Skin epidermis (tissue), 12 donors: ENCODE measurements around the gene TMEM178A.
A peak's percentile ranks its signal among the peaks of the same experiment; 100 is the strongest.
"Not testable (repeated sequence)": the region's sequence is repeated elsewhere in the genome, so short reads cannot be mapped to it uniquely, and the experiment has no call there.

Experiments
- H3K27ac ChIP-seq, 21 experiments: fragments of 200-600 bp; sonication (generic) in 11 of 21; one replicate each; pipeline ENCODE4 v1.5.0; 2020; ENCODE audit warnings: mild to moderate bottlenecking in 3 of 21, inconsistent platforms in 2 of 21, moderate library complexity in 2 of 21
- H3K4me3 ChIP-seq, 7 experiments: fragments of 200-600 bp; sonication (generic) in 2 of 7; one replicate each; pipeline ENCODE4 v1.5.0; 2020; ENCODE audit warnings: inconsistent platforms in 2 of 7, mild to moderate bottlenecking in 2 of 7, moderate library complexity in 1 of 7

The TMEM178A gene

DNA sequence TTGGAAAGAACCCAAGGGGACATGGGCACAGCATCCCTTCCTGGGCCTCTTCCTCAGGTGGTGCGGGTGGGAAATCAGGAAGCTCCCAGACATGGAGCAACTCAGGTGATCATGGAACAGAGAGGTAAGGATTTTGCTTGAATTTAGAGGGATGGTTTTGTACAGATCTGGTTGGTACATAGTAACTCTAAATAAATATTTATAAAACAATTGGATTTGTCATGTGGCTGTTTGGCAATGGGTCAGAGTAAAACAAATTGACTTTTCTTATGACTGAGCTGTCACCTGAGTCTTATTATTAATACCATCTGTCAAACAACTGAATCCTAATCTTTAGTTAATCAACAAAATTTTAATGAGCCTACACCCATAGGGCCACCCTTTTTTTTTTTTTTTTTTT, 19.4 kb upstream of the TMEM178A start:
- Histone ChIP-seq H3K27ac (no peak overlapping the region), H3K4me3 (no peak overlapping the region)

DNA sequence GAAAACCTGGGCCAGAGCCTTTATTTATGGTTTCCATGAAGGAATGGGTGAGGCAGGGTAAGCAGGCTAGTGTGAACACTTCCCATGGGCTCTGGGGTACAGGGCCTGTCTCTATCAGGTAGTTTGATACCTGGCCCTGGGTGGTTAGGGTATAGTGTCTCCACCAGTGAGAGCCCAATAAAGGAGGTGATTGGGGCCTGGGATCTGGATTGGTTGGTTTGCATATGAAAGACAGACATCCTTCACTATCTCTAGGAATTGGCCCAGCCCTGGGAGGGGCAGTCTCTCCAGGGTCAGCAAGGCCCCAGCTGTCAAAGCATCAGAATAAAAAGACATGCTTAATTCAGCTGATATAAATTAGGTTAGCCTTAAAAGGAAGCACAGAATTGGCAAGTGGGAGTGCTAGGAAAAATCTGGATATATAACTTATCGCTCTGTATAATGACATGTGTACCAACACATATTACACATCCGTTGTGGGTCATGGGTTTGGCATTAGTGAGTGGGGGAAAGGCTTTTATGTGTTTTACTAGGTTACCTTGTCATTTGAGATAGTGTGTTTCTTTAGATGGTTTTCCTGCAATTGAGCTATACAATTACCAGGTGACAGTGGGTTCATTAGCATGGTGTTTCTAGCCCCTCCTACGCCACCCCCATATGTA, 18.5 kb upstream of the TMEM178A start:
- H3K4me3 ChIP-seq = no peak overlapping the region
- H3K27ac ChIP-seq = no peak overlapping the region

DNA sequence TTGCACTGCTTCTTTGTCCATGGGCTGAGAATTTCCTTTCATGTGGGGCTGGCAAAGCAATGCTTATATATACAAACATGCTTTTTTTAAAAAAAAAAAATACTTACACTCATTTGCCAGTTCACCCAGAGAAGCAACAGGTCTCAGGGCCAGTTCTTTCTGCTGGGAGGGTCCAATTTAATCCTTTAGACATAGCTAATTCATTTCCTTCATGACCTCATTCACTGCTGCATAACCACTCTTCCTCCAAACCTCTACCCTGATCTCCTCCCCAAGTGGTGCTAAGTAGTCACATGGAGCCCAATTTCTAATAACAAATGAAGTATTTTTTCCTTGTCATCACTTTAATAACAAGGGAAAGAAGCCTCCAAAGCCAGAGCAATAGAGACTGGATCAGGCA, 17.1 kb upstream of the TMEM178A start:
- H3K4me3 ChIP-seq = no peak overlapping the region
- H3K27ac ChIP-seq = no peak overlapping the region

DNA sequence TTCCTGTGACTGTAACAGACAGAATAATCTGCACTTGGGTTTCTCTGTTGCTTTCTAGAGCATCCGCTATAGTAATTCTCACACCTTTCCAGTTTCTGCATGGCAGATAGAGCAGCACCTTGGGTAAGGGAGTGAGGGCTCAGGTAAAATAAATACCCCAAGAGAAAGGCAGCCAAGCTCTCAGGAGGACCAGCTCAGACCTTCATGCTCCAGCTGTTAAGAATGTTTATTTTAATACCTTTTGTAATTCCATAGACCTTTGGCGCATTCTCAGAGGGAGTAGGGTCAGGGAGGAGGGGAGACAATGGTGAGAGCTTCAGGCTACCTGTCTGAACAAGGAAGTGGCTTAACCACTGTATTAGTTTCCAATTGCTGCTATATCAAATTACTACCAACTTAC, 16.2 kb upstream of the TMEM178A start:
- Histone ChIP-seq H3K4me3 (no peak overlapping the region), H3K27ac (no peak overlapping the region)

DNA sequence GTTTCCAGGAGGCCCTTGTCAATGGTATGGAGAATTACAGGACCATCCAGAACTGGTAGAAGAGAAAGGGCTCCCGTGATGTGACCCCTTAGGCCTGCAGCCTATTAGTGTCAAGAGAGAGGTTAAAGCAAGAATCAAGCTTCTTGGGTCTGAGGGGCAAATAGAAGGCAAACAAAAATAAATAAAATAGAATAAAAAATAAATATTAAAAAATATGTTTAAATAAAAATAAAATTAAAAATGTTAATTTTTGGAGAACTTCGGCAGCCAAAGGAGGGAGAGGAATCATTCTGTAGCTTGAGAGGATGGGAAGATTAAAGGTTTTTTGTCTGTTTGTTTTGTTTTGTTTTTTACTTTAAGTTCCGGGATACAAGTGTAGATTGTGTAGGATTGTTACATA, 15.2 kb upstream of the TMEM178A start:
- H3K27ac ChIP-seq = no peak overlapping the region
- no peak overlapping the region for H3K4me3 ChIP-seq

DNA sequence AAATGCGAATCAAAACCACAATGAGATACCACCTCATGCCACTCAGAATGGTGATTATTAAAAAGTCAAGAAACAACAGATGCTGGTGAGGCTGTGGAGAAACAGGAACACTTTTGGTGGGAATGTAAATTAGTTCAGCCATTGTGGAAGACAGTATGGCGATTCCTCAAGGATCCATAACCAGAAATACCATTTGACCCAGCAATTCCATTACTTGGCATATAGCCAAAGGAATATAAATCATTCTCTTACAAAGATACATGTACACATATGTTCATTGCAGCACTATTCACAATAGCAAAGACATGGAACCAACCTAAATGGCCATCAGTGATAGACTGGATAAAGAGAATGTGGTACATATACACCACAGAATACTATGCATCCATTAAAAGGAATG, 9.5 kb upstream of the TMEM178A start:
- H3K4me3 ChIP-seq, H3K27ac ChIP-seq: not testable (repeated sequence)

DNA sequence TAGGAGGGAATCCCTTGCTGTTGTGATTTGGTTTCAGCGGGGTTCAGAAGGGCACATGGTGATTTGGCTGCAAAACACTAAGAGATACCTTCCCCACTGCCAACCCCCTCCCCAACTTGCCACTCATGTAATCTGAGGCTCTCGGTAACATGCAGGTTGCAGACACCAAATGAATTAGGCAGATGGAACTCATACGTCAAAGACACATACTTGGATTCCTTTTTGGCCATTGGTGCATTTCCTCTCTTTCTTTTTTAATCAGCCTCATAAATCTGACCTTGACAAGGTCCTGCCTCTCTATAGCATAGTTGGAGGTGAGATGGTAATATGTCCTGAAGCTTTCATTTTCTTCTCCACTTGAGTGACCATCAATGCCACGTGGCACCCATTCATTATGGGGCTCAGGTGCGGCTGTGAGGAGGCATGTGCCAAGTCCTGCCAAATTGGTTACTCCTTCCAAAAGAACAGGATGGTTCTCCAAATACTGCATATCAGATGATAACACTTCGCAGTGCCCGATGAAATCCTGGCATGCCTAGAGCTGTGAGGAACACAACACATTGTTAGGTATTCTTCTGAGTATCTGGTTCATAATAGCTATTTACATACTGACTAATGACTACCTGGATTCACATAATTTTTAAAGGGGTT, 8.3 kb upstream of the TMEM178A start:
- Histone ChIP-seq H3K4me3 (no peak overlapping the region), H3K27ac (no peak overlapping the region)

DNA sequence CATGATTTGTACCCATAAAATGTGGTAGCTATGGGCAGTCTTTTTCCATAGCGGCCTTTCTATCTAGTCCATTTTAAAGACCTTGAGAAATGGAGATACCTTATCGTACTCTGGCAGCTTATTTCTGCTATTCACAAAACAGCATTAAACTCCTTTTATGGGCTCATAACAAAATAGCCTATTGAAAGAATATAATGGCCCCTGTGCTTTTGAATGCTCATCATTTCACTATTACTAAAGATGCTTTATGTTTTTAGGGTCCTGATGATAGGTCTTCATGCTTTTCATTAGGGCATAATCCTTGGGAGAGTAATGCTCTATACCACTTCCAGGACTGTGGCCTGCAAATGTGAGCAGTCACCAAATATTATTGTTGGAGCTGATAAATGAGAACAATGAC, 7.3 kb upstream of the TMEM178A start:
- no peak overlapping the region for H3K4me3 ChIP-seq
- H3K27ac ChIP-seq = no peak overlapping the region

DNA sequence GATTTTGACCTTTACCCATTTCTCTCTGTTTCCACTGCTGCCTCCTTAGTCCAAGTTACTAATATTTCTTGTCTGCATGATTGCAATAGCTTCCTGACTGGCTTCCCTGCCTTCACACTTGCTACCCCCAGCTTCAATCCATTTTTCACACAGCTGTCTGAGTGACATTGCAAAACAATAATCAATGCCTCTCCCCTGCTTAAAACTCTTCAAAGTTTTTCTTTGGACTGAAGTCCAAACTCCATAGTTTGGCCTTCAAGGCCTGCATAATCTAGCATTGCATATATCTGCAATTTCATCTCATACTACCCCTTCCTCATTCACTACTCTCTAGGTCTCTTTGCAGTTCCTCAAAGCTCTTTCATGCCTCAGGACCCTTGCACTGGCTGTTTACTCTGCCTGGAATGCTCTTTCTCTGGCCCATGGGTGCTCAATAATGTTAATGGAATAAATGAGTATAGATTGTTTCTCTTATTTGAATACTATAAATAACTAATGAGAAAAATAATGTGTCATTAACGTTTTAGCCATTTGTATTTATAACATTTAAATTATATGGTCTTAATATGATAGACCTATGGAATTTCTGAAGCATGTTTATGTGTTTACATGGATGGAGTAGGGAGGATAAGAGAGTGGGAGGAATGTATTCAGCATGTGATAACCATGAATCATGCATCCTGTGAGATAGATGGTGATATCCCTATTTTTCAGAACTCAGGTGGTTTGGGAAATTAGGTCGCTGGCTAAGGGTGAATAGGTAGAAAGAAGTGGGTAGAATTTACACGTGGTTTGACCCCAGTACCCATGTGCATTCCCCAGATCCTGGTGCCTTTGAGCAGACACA, 5.7 kb upstream of the TMEM178A start:
- Histone ChIP-seq H3K27ac (no peak overlapping the region), H3K4me3 (no peak overlapping the region)

DNA sequence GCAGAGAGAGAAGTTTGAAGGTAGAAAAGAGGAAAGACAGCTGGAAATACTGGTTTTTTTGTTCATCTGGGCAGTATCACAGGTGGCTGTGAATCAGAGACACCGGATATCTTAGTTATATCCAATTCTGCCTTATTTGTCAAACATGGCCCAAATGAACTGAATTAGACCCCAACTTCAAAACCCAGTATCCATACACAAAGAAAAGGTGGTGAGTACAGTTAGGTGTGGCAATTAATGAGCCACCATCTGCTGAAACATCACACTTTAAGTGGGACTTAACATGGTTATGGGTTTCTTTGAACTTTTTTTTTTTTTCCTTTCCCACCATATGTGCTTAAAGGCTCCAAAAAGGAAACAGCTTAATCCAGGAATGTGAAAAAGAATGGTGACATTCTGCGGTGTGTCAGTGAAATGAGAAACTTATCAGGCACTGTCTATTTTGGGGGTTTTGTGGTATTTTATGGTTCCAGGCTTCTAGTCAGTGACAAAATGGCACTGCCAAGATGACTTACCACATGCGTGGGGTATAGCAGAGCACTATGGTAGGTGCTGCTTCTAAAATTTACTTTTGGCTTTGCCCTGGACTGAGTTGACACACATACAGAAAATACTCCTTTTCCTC, 5.0 kb upstream of the TMEM178A start:
- Histone ChIP-seq H3K27ac (no peak overlapping the region), H3K4me3 (no peak overlapping the region)

DNA sequence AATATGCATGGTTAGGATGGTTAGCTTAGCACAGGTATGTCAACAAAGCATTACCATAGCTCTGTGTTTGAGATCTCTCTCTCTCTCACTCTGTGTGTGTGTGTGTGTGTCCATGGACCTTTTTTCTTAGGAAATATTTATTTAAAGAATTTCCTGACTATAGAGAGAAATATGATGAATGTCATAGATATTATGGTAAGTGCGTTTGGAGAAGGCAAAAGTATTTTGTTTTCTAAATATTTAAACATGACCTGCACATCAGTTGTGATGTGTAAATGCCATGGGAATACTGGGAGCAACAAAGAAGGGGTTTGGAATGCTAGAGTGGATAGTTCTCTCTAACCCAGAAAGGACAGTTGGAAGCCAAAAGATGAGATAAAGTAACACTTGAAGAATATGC, 3.9 kb upstream of the TMEM178A start:
- no peak overlapping the region for H3K4me3 ChIP-seq
- H3K27ac ChIP-seq = no peak overlapping the region

DNA sequence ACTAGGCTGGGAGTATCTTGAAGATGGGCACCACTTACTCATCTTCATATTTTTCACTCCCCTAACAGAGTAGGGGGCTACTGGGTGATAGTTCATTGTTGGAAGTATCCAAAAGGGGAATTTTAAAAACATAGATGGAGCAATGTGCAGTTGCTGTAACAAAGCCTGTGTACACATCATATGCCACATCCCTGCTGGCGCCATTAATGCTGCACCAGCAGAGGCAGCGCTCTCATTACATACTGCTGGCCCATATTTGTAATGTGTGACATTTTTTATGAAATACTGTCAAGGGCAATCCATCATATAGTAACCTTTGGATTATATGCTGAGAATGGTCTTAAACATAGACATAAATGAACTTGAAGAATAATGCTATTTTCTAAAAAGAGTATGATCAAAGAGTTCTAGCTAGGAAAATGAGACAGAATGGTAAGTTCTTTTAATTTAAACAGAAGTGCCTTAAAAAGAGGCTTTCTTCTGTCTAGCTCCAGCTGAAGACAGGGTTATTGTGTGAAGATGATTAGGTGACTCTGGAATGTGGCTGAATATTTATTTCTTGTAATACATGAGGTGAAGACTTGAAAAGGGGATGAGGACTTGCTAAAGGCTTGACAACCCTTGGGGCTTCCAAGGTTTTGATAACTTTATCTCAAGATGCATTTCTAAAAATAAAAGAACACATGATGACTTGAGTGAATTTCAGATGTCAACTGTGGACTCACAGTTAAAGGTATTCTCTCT, 2.4 kb upstream of the TMEM178A start:
- no peak overlapping the region for H3K27ac ChIP-seq
- H3K4me3 ChIP-seq = no peak overlapping the region

DNA sequence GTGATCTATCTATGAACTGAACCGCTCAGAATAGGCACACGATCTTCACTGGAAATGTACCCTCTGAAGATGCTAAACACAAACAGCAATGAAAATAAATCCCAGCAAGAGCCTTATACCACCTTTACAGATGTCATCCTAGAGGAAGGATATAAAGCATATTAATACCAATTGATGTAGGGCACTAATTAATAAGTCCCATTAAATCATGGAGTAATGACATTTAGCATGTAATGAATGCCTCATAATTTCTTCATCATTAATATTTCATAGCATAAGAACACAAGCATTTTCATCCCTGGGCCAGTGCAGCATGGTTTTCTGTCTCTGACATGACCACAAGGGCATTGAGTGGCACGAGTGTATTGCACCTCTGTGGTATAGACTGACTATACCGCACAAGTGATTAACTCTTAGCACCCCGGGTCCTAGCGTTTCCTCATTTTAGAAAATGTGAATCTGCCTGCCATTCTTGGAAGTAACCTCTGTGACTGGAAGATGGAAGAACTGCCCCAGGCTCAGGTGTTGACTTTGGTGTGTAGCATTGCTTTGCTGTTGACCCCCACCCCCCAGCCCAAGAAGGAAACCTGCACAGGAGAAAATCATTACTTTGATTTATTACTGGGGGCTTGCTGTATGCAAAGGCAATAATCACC, 1.4 kb upstream of the TMEM178A start:
- Histone ChIP-seq H3K27ac (no peak overlapping the region), H3K4me3 (no peak overlapping the region)

DNA sequence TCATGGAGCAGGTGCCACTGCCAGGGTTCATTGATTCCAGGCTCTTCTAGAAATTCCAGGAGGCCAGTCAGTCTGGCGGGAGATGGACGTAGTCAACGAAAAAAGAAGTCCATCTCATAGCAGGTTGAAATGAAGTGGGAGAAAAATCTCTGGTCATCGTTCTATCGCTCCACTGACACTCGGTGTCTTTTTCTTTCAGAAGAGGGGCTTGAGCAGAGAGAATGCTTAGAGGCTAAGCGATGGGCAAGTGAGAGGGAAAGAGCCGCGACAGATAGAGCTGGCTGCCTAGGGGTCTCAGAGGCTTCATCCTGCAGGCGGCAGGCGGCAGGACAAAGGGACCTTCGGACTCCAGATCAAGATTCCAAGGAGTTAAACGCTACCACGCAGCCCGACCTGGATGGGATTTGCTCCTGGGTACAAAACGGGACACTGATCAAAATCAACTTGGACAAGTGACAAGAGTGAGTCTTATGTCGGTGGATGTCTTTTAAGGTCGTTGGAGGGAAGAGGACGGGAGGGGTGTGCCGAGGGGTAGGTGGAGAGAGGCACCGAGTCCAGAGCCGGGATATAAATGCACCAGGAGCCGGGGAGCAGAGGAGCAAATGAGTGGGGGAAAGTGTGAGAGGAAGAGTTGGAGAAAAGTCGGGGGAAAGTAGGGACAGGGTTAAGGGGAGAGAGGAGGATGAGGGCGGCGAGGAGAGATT, 677 bp upstream of the TMEM178A start:
- H3K4me3 ChIP-seq = peak overlapping the region in 1 of 7 experiments; percentile 45
- no peak overlapping the region for H3K27ac ChIP-seq

DNA sequence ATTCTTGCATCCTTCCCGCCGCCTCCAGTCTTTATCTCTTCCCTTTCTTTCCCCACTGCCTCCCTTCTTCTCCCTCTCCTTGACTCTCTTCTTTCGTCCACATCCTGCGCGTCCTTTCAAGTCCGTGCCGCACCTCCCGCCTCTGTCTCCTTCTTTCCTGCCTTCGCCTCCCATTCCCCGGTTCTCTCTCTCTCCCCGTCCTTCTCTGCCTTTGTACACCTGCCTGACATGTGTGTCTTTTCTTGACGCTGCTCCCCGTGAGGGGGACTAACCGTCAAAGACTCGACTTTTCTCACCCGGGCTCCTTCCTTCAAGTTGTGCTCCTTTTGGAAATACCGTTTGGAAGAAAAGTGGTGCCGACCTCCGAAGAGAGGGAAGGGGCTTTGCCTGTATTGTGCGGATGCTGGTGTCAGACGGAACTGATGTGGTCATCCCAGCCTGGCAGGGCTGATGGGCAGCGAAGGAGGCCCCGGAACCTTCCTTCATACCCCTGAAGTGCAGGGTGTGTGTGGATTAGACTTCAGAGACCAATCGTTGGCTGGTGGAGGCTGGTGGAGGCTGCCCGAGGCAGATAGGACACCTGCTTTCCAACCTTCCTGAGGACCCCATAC, 879 bp downstream of the TMEM178A start:
- Histone ChIP-seq H3K4me3 (peak overlapping the region in 4 of 7 experiments; percentile 17 to 45 (median 34)), H3K27ac (no peak overlapping the region)

DNA sequence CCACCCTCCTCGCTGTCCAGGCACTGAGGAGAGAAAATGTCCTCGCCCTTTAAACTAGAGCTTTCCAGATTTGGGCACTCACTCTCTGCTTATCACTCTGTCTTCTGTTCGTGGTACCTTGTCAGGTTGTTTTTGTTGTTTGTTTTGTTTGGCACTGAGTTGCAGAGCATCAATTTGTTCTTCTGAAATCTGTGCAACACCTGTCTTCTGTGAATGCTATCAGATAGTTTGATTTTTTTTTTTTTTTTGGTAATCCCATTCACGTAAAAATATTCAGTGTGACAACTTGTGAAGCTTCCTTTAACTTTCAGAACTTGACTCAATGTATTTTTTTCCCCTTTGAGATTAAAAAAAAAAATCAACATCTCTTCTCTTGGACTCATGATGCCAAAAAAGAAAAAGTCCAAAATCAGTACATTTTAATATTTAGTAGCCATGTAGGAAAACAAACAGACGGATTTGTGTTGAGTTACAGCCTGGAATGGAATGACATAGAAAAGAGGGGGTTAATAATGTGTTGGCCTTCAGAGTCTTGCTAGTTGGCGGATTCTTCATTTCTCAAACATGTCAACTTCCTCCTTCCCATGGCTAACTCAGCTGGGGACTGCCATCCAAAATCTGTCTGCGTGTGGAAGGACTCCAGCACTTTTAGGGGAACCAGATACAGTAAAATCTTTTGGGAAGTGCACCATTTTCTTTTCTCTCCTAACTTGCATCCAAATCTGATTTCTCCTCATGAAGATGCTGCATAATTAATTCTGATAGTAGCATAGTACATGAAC, 1.6 kb downstream of the TMEM178A start:
- Histone ChIP-seq H3K27ac (no peak overlapping the region), H3K4me3 (no peak overlapping the region)

DNA sequence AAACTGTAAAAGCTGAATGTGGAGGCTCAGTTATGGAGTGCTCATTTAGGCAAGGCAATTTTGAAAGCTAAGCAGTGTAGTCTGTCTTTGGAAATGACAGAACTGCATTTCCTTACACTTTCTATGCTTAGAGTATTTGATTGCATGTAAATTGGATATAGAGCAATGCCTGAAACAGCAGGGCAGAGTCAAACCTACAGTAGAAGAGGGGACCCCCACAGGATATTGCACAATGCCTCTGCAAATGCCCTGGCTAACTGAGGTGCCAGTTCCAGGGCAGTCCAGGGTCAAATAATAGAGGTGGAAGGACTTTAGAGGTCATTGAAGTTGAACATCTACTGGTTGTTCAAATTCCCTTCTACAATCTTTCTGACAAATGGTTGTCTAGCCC, 2.2 kb downstream of the TMEM178A start:
- no peak overlapping the region for H3K27ac ChIP-seq
- no peak overlapping the region for H3K4me3 ChIP-seq
